GM21619 (cell line): ENCODE measurements around the gene CCDC187.

Source experiments
- ATAC-seq: cut with Tn5 transposase; IDR thresholded peaks from one replicate; pipeline ENCODE4 v1.9.1; 2021; ENCODE audit not compliant: unreplicated experiment

The CCDC187 gene

GRCh38 chr9:136313111-136314055, 9.5 kb upstream of the CCDC187 start:
- no peak for ATAC-seq

DNA sequence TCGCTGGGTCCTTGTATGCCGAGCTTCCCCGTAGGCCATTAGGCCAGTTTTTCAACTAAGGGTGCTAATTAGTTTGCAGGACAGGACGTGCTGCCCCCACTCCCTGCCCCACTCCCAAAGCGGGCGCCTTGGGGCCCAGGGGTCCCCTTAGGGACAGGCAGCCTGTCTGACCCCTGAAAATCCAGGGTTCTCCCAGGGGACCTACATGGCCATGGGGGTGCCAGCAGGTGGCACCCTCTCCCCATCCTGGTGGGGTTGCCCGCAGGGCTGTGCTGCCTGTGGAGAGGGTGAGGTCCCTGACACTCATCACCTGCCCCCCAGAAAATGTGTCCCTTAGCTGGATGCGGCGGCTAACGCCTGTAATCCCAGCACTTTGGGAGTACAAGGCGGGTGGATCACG, 8.5 kb upstream of the CCDC187 start:
- no peak for ATAC-seq

GRCh38 chr9:136312009-136312375, 8.1 kb upstream of the CCDC187 start:
- ATAC-seq: no peak

DNA sequence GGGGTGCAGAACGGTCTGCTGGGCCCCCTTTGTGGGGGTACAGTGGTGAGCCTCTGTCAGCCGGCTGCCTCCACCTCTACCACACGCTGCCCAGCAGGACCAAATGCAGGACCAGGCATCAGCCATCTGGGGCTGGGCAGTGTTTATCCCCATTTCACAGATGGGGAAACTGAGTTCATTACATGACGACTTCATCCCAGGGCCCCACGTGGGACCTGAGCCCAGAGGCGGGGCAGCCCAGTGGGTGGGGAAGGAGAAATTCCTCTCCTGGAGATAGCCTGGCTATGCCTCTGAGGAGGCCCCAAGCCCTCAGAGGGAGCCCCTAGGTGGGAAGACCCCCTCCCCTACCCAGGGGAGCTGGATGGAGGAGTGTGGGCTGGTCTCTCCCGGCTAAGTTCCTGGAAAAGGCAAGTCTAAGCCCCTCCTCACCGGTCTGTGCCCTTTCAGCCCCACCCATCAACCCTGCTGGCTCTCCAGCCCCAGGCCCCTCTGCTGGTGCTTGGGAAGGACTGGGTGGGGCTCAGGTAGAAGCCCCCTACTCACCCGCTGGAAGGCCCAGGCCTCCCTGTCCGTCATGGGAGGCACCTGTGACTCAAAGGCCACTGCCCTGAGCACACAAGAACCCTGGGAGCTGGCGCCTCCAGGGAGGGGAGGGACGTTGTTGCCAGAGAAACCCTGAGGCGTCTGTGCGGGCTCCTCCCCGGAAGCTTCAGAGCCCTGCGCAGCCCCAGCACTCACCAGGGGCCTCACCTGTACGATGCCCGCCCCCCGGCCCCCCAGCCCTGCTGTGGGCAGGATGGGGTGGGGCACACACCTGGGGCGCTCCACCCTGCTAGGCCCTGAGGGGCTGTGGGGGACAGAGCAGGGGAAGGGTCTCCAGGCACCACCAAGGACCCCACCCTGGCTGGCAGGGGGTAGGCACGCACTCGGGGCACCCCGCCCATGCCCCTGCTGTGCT, 7.4 kb upstream of the CCDC187 start:
- no peak for ATAC-seq

DNA sequence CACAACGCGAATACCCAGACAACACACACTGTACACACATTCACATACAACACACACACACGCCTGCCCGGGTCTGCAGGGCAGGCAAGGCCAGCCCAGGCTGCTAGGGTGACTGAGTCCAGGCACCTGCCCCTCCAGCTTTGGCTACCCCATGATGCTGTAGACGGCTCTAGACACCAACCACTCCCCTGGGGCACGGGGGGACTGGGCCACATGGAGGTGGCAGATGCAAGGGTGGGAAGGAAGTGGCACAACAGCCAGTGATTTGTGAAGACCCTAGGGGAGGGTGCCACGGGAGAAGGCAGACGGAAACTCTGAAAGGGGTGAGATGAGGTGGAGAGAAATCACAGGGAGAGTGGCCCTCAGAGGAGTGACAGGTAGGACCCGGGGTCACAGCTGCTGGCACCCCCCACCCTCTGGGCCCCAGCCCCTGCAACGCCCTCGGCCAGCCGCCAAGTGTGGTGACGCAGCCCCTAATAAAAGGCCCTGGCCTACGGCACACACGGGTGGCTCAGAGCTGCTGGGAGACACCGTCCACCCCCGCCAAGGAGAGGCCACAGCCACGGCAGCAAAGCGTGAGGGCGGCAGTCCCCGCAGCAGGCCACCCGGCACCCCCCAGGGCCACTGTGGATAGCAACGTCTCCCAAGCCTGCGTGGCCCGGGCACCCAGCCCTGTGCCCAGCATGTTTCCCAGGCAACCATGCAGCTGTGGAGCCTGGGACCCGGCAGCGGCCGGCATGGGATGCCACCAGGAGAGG, 6.6 kb upstream of the CCDC187 start:
- ATAC-seq: no peak

- ATAC-seq: no peak
These were observed 5.9 kb upstream of the CCDC187 start for GRCh38 chr9:136309806-136310220.

- ATAC-seq: no peak
These were observed 5.4 kb upstream of the CCDC187 start for GRCh38 chr9:136309101-136309801.

DNA sequence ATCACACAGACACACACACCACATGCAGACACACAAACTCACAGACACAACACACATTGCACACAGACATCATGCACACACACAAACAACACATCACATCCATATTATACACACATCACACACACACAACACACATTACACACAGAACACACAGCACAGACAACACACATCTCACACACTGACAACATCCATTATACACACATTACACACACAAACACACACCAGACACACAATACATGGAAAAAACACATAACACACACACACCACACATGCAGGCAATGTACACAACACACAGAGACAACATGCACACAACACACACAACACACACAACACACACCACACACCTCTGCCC, 4.8 kb upstream of the CCDC187 start:
- no peak for ATAC-seq

DNA sequence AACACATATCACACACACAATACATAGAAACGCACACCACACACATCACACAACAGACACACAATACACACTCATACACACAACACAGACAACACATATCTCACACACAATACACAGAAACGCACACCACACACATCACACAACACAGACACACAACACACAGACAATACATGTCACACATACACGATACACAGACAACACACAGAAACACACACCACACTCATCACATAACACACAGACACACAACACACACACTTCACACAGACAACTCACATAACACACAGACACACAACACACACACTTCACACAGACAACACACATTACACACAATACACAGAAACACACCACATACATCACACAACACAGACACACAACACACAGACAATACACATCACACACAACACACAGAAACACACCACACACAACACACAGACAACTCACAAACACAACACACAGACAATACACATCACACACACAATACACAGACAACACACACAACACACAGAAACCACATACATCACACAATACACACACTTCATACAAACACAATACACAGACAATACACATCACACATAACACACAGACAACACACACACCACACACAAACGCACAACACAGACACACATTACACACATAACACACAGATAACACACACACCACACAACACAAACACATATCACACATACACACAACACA, 4.3 kb upstream of the CCDC187 start:
- no peak for ATAC-seq

GRCh38 chr9:136307215-136307750, 3.4 kb upstream of the CCDC187 start:
- no peak for ATAC-seq

- ATAC-seq: no peak
These were observed 2.6 kb upstream of the CCDC187 start for GRCh38 chr9:136306211-136307208.

- ATAC-seq: no peak
These were observed 1.9 kb upstream of the CCDC187 start for GRCh38 chr9:136305804-136306203.

GRCh38 chr9:136304981-136305380, 1.1 kb upstream of the CCDC187 start:
- no peak for ATAC-seq

GRCh38 chr9:136304456-136304855, 562 bp upstream of the CCDC187 start:
- no peak for ATAC-seq

- no peak for ATAC-seq
These were observed 649 bp downstream of the CCDC187 start for GRCh38 chr9:136303066-136303824.

DNA sequence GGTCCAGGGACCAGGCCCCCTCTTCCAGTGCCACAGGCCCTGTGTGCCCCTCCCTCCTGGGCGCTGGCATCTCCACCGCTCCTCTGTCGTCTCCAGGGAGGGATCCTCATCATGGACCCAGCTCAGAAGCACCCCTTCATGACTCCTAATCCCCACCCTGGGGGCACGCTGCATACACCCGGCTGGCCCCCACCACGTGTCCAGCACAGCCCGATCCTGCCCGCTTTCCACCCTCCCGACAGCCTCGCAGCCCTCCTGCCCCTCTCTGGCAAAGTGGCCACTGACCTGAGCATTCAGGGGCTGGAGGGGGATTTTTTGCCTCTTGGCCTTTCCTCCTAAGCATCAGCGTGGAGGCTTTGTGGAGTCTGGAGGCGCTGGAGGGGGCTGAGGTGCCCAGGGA, 1.4 kb downstream of the CCDC187 start:
- no peak for ATAC-seq

DNA sequence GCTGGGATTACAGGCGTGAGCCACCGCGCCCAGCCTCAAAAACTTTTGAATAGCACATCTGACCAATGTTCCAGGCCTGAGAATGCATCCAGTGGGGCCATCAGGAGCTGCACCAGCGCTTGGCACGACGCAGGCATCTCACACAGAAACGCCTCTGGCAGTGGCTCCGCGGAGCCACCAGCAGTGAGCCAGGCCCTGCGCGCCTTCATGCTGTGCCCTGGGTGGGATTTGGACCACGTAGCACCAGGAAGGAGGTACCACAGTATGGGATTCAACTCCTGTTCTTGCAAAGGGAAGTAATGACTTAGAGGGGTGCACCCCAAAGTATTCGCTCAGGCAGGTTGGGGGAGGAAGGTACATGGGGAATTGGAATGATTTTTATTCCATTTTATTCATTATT, 3.0 kb downstream of the CCDC187 start:
- ATAC-seq: no peak
